Suprapubic skin (tissue), 3 donors: ENCODE data around the gene MYO15B.

ENCODE experiments used
- CTCF ChIP-seq, 2 donors: fragments of 200-600 bp in 1 of 2; fragments of 450-650 bp in 1 of 2; sonication (generic) in 1 of 2; IDR thresholded peaks; one replicate each; pipeline ENCODE4 v1.5.1; 2016 to 2019; ENCODE audit warnings: antibody characterized with exemption in 2 of 2, mild to moderate bottlenecking in 1 of 2, moderate library complexity in 1 of 2
- POLR2A ChIP-seq, 2 donors: fragments of 450-650 bp; IDR thresholded peaks; one replicate each; pipeline ENCODE4 v1.6.1; 2017; ENCODE audit warnings: antibody characterized with exemption in 2 of 2, mild to moderate bottlenecking in 2 of 2, moderate library complexity in 2 of 2

- no peak for TF ChIP-seq POLR2A (IDR thresholded peaks at IDR 0.05)
- TF ChIP-seq CTCF (IDR thresholded peaks at IDR 0.05) = no peak
Measured at GRCh38 chr17:75667825-75668224, 80.2 kb downstream of the MYO15B start.
